HCT116 (cell line): ENCODE measurements around the gene PRMT7. TPM values are rescaled to one million over a fixed set of nuclear protein-coding genes. Genes with fewer than 3 reads are reported as not detected.

ENCODE experiments used
- ATAC-seq: fragments of 200-7000 bp; cut with Tn5 transposase; 2 replicates; pipeline ENCODE4 v1.9.1; 2020; ENCODE audit warnings: mild to moderate bottlenecking, moderate library complexity
- BruUV-seq: library from RNA; stranded (reverse); fragments of 400-500 nt; replicated peaks from 2 replicates; lab custom pipeline; 2021; lab: Mats Ljungman, UMichigan
- CTCF ChIA-PET: fragments of 300-600 bp; sonication (Branson Sonifier 250); formaldehyde crosslinking; loops from one replicate; lab custom pipeline; 2021; ENCODE audit warnings: antibody characterized with exemption; lab: Charles Lee
- POLR2A ChIA-PET: fragments of 300-600, 350-600 bp; sonication (Branson Sonifier 250); formaldehyde crosslinking; loops from one replicate; lab custom pipeline; 2021; ENCODE audit warnings: antibody characterized with exemption; lab: Charles Lee
- RAD21 ChIA-PET, 2 experiments: fragments of 300-600 bp; sonication (Branson Sonifier 250); formaldehyde crosslinking; loops; one replicate each; lab custom pipeline; 2023; ENCODE audit warnings: low total read pairs in 2 of 2; ENCODE audit not compliant: uncharacterized antibody in 2 of 2, unreplicated experiment in 2 of 2, low non-redundant PET in 1 of 2; lab: Charles Lee
- DNase-seq: peaks from one replicate; pipeline ENCODE4 v3.0.0-alpha.2; 2010; ENCODE audit warnings: low read depth, low spot score
- H2AFZ ChIP-seq: fragments of 200-600 bp; shearing (Covaris generic), sonication (generic); 2 replicates; pipeline ENCODE4 v1.6.1; 2017; ENCODE audit warnings: low read depth, mixed run types, mixed read lengths, antibody characterized with exemption, low read length; ENCODE audit not compliant: poor library complexity, severe bottlenecking
- H3K27ac ChIP-seq: 2 replicates; pipeline ENCODE4 v1.5.1; 2012; ENCODE audit warnings: low read depth, low read length
- H3K27me3 ChIP-seq: fragments of 200-600 bp; sonication (generic); 2 replicates; pipeline ENCODE4 v1.6.1; 2016; ENCODE audit warnings: mixed run types, low read length, mixed read lengths; ENCODE audit not compliant: insufficient read depth
- H3K36me3 ChIP-seq, 2 experiments: fragments of 200-500 bp in 1 of 2; fragments of 200-600 bp in 1 of 2; sonication (Bioruptor generic) in 1 of 2; sonication (generic) in 1 of 2; 2 replicates each; pipeline versions ENCODE4 v1.5.1 to v1.6.1; 2014 to 2016; ENCODE audit warnings: low read length in 2 of 2, inconsistent platforms in 1 of 2, mixed read lengths in 1 of 2, mixed run types in 1 of 2; ENCODE audit not compliant: insufficient read depth in 2 of 2, control insufficient read depth in 1 of 2
- H3K4me1 ChIP-seq, 2 experiments: fragments of 200-600 bp in 1 of 2; sonication (generic) in 1 of 2; 2 replicates each; pipeline versions ENCODE4 v1.5.1 to v1.6.1; 2012 to 2017; ENCODE audit warnings: low read length in 2 of 2, inconsistent platforms in 1 of 2, mild to moderate bottlenecking in 1 of 2, mixed read lengths in 1 of 2, mixed run types in 1 of 2, moderate library complexity in 1 of 2; ENCODE audit not compliant: insufficient read depth in 2 of 2, control insufficient read depth in 1 of 2
- H3K4me2 ChIP-seq: fragments of 200-600 bp; sonication (generic); 2 replicates; pipeline ENCODE4 v1.6.1; 2017; ENCODE audit warnings: mixed run types, low read length, mixed read lengths
- H3K4me3 ChIP-seq, 2 experiments: fragments of 200-600 bp in 1 of 2; sonication (generic) in 1 of 2; replicated peaks in 1 of 2; 2 replicates each; pipeline ENCODE4 v1.5.1; 2011 to 2016; ENCODE audit warnings: low read length in 2 of 2, control low read depth in 1 of 2, low read depth in 1 of 2, mild to moderate bottlenecking in 1 of 2, mixed read lengths in 1 of 2, mixed run types in 1 of 2
- H3K79me2 ChIP-seq: fragments of 200-600 bp; sonication (generic); 2 replicates; pipeline ENCODE4 v1.6.1; 2017; ENCODE audit warnings: mild to moderate bottlenecking, mixed run types, low read length, moderate library complexity, mixed read lengths; ENCODE audit not compliant: insufficient read depth
- H3K9ac ChIP-seq: fragments of 200-600 bp; sonication (generic); 2 replicates; pipeline ENCODE4 v1.6.1; 2016; ENCODE audit warnings: low read length, mixed read lengths
- H3K9me2 ChIP-seq: fragments of 200-600 bp; sonication (generic), shearing (Covaris generic); 2 replicates; pipeline ENCODE4 v1.6.1; 2017; ENCODE audit warnings: mixed run types, mild to moderate bottlenecking, moderate library complexity; ENCODE audit not compliant: insufficient read depth
- H3K9me3 ChIP-seq, 2 experiments: fragments of 200-500 bp in 1 of 2; fragments of 200-600 bp in 1 of 2; sonication (Bioruptor generic) in 1 of 2; sonication (generic) in 1 of 2; 2 replicates each; pipeline ENCODE4 v1.6.1; 2014 to 2017; ENCODE audit warnings: low read length in 2 of 2, mixed read lengths in 2 of 2, inconsistent platforms in 1 of 2, low read depth in 1 of 2, mild to moderate bottlenecking in 1 of 2, mixed run types in 1 of 2, moderate library complexity in 1 of 2; ENCODE audit not compliant: control insufficient read depth in 1 of 2, insufficient read depth in 1 of 2
- H4K20me1 ChIP-seq: fragments of 200-600 bp; sonication (generic), shearing (Covaris generic); 2 replicates; pipeline ENCODE4 v1.6.1; 2017; ENCODE audit warnings: mixed run types, mild to moderate bottlenecking, moderate library complexity; ENCODE audit not compliant: insufficient read depth
- CBX3 ChIP-seq: IDR thresholded peaks from 2 replicates; pipeline ENCODE4 v1.6.1; 2012; ENCODE audit warnings: low read depth
- EGR1 ChIP-seq: IDR thresholded peaks from 2 replicates; pipeline ENCODE4 v1.6.1; 2012; ENCODE audit warnings: low read depth
- ELF1 ChIP-seq: IDR thresholded peaks from 2 replicates; pipeline ENCODE4 v1.6.1; 2012; ENCODE audit warnings: low read depth, borderline replicate concordance
- JUND ChIP-seq: IDR thresholded peaks from 2 replicates; pipeline ENCODE4 v1.6.1; 2012
- MAX ChIP-seq: IDR thresholded peaks from 2 replicates; pipeline ENCODE4 v1.6.1; 2012
- RAD21 ChIP-seq: IDR thresholded peaks from 2 replicates; pipeline ENCODE4 v1.6.1; 2012; ENCODE audit warnings: low read depth, mild to moderate bottlenecking
- YY1 ChIP-seq: IDR thresholded peaks from 2 replicates; pipeline ENCODE4 v1.6.1; 2011; ENCODE audit warnings: low read length, low read depth, moderate library complexity, mild to moderate bottlenecking; ENCODE audit not compliant: insufficient replicate concordance; ENCODE audit errors: extremely low read depth
- ZBTB33 ChIP-seq: IDR thresholded peaks from 2 replicates; pipeline ENCODE4 v1.6.1; 2011; ENCODE audit warnings: mild to moderate bottlenecking, low read length, moderate library complexity; ENCODE audit not compliant: insufficient replicate concordance; ENCODE audit errors: extremely low read depth
- intact Hi-C: fragments of 100-400 bp; cut with micrococcal nuclease; formaldehyde crosslinking; loops from 2 replicates; pipeline ENCODE4 v1.10.0; 2022
- total RNA-seq: library from RNA; stranded (reverse); gene quantifications from one replicate; pipeline ENCODE4 v1.2.1, GENCODE V29; 2021; ENCODE audit not compliant: unreplicated experiment

Gene PRMT7
- total RNA-seq, 1 experiment from 2014 or later: 34.4 TPM

- DNase-seq: no peak
- Histone ChIP-seq H4K20me1 (no peaks in the 10 kb centered on the region), H3K27me3 (no peaks in the 10 kb centered on the region), H3K27ac (no peak overlapping the region), H3K9ac (no peak overlapping the region), H3K4me3 (no peak overlapping the region), H3K36me3 (no peaks in the 10 kb centered on the region), H3K9me3 (no peaks in the 10 kb centered on the region), H3K4me2 (no peak overlapping the region)
- ChIA-PET RAD21 (no interaction called here), POLR2A (no interaction called here), CTCF (interaction anchor here (1.7 to 5.4 kb wide), 3 partner anchors 8 to 113 kb away, joined by 4 to 27 read pairs (median 10); no protein-coding TSS in a partner anchor)
- no peak for ATAC-seq
- no peak for TF ChIP-seq MAX
- no peak for TF ChIP-seq YY1
- TF ChIP-seq JUND: no peak
- no peak for TF ChIP-seq ELF1
- no peak for TF ChIP-seq ZBTB33
- no peak for TF ChIP-seq EGR1
- TF ChIP-seq CBX3: no peak
- TF ChIP-seq RAD21: no peak
- TF ChIP-seq, all 23 proteins: peak for 0
- no TSS peak for BruUV-seq
- intact Hi-C loops: no loop called here
- H3K79me2 ChIP-seq: no peaks in the 10 kb centered on the region
- H3K9me2 ChIP-seq: no peaks in the 10 kb centered on the region
- H3K4me1 ChIP-seq: peaks cover 0 to 29% of the 10 kb centered on the region in 2 experiments; a peak in 2 of 4 replicates
- no peak overlapping the region for H2AFZ ChIP-seq
Observed at GRCh38 chr16:68397710-68398201, 86.9 kb downstream of the PRMT7 start.
